SU-DHL-6 (cell line): ENCODE data around the gene NT5DC1.

Experiments
- H2AFZ ChIP-seq: fragments of 200-600 bp; sonication (generic); 2 replicates; pipeline ENCODE4 v1.6.1; 2014; ENCODE audit warnings: low read depth, mild to moderate bottlenecking, moderate library complexity, mixed read lengths, antibody characterized with exemption, low read length; ENCODE audit not compliant: severe bottlenecking
- H3F3A ChIP-seq: fragments of 200-600 bp; shearing (Covaris generic); 2 replicates; pipeline ENCODE4 v1.6.0; 2016; ENCODE audit warnings: antibody characterized with exemption, mild to moderate bottlenecking; ENCODE audit not compliant: insufficient read depth
- H3K27ac ChIP-seq: fragments of 200-600 bp; sonication (generic); 2 replicates; pipeline ENCODE4 v1.5.1; 2016; ENCODE audit warnings: low read depth, mild to moderate bottlenecking, low read length, moderate library complexity, mixed read lengths
- H3K27me3 ChIP-seq: fragments of 200-600 bp; sonication (generic), shearing (Covaris generic); 2 replicates; pipeline ENCODE4 v1.6.0; 2014; ENCODE audit warnings: mild to moderate bottlenecking, low read length
- H3K36me3 ChIP-seq: fragments of 200-600 bp; sonication (generic); 2 replicates; pipeline ENCODE4 v1.6.1; 2014; ENCODE audit warnings: mild to moderate bottlenecking, low read length, mixed read lengths
- H3K4me2 ChIP-seq: fragments of 300-600, 200-600 bp; shearing (Covaris generic), sonication (generic); 2 replicates; pipeline ENCODE4 v1.6.0; 2014; ENCODE audit warnings: low read length, low read depth, mild to moderate bottlenecking; ENCODE audit not compliant: poor library complexity, severe bottlenecking
- H3K4me3 ChIP-seq: fragments of 200-600 bp; sonication (generic); 2 replicates; pipeline ENCODE4 v1.5.1; 2014; ENCODE audit warnings: antibody characterized with exemption, low read length, mild to moderate bottlenecking, mixed read lengths; ENCODE audit not compliant: insufficient read depth, poor library complexity, severe bottlenecking
- H3K79me2 ChIP-seq: fragments of 200-600 bp; sonication (generic); 2 replicates; pipeline ENCODE4 v1.6.1; 2014; ENCODE audit warnings: mild to moderate bottlenecking, low read length, moderate library complexity; ENCODE audit not compliant: insufficient read depth
- H3K9ac ChIP-seq: fragments of 200-600 bp; sonication (generic); 2 replicates; pipeline ENCODE4 v1.7.0; 2014; ENCODE audit warnings: mild to moderate bottlenecking, low read length
- H3K9me2 ChIP-seq: fragments of 200-600 bp; sonication (generic); replicated peaks from 2 replicates; pipeline ENCODE4 v1.6.1; 2014; ENCODE audit warnings: low read length; ENCODE audit not compliant: insufficient read depth
- H3K9me3 ChIP-seq: fragments of 200-600 bp; sonication (generic); 2 replicates; pipeline ENCODE4 v1.6.1; 2014; ENCODE audit warnings: low read length, mixed read lengths; ENCODE audit not compliant: insufficient read depth
- H4K20me1 ChIP-seq: fragments of 200-600 bp; sonication (generic); 2 replicates; pipeline ENCODE4 v1.6.1; 2014; ENCODE audit warnings: low read depth, mild to moderate bottlenecking, antibody characterized with exemption, low read length, moderate library complexity, mixed read lengths
- EZH2phosphoT487 ChIP-seq: fragments of 200-600 bp; sonication (generic), shearing (Covaris generic); conservative IDR thresholded peaks from 2 replicates; pipeline ENCODE4 v1.6.1; 2018; ENCODE audit warnings: mild to moderate bottlenecking, antibody characterized with exemption, low read length, moderate library complexity, mixed read lengths
- TF ChIP-seq, protein P1 (sequence below): fragments of 200-600 bp; sonication (generic); IDR thresholded peaks from one replicate; pipeline ENCODE4 v1.5.1; 2017; ENCODE audit warnings: antibody characterized with exemption, mild to moderate bottlenecking, low read length, moderate library complexity; ENCODE audit not compliant: insufficient read depth, poor library complexity, severe bottlenecking

NT5DC1 gene

DNA sequence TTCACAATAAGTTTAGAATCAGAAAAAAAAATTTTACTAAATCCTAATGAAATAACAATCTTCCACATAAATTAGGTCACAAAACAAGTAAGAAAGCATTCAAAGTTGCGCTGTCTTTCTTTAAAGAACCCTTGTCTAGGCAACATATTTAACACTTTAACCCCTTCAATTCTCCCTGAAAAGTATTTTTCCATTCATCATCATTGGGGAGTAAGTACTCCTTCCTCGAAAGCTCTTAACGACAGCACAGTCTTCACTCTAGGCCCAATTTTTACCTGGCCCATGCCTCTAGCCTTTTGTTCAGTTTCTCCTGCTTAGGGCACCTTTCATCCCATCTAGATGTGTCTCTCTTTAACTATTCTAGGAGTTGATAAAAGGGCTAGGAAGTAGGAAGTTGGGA lies 176.5 kb downstream of the NT5DC1 start:
- Histone ChIP-seq H3K27ac (no peak overlapping the region), H4K20me1 (peaks cover 18% of the 10 kb centered on the region), H3K9ac (peak overlapping the region; percentile 23), H3K4me2 (peak overlapping the region; percentile 78), H3K36me3 (no peaks in the 10 kb centered on the region), H3K4me3 (peak overlapping the region; percentile 36), H3K79me2 (peaks cover 50% of the 10 kb centered on the region), H3F3A (peaks cover 12% of the 10 kb centered on the region), H2AFZ (no peak overlapping the region), H3K27me3 (no peaks in the 10 kb centered on the region), H3K9me2 (no peaks in the 10 kb centered on the region), H3K9me3 (no peaks in the 10 kb centered on the region)
- TF ChIP-seq, protein P1, sequence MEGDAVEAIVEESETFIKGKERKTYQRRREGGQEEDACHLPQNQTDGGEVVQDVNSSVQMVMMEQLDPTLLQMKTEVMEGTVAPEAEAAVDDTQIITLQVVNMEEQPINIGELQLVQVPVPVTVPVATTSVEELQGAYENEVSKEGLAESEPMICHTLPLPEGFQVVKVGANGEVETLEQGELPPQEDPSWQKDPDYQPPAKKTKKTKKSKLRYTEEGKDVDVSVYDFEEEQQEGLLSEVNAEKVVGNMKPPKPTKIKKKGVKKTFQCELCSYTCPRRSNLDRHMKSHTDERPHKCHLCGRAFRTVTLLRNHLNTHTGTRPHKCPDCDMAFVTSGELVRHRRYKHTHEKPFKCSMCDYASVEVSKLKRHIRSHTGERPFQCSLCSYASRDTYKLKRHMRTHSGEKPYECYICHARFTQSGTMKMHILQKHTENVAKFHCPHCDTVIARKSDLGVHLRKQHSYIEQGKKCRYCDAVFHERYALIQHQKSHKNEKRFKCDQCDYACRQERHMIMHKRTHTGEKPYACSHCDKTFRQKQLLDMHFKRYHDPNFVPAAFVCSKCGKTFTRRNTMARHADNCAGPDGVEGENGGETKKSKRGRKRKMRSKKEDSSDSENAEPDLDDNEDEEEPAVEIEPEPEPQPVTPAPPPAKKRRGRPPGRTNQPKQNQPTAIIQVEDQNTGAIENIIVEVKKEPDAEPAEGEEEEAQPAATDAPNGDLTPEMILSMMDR = no peak
- no peak for TF ChIP-seq EZH2phosphoT487

DNA sequence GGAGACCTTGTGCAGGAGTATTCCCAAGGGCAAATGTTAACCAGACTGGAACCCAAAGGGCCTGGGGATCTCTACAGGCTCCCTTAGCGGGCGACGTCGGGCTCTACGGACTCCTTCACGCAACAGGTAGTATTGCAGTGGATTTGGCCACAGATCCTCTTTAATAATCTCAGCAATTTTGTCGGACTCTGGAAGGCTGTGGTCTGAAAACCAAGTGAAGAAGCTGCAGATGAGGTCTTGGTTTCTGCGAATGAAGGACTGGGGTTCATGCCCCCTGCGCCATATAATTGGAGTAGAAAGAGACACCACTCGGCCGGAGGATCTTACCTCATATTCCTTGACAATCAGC lies 177.8 kb downstream of the NT5DC1 start:
- H2AFZ ChIP-seq = no peak overlapping the region
- no peaks in the 10 kb centered on the region for H3K9me3 ChIP-seq
- no peaks in the 10 kb centered on the region for H3K36me3 ChIP-seq
- H4K20me1 ChIP-seq = peaks cover 18% of the 10 kb centered on the region
- peak overlapping the region; percentile 76 for H3K4me3 ChIP-seq
- H3K9me2 ChIP-seq = no peaks in the 10 kb centered on the region
- H3K79me2 ChIP-seq = peaks cover 50% of the 10 kb centered on the region
- H3K9ac ChIP-seq = peak overlapping the region; percentile 77
- no peak overlapping the region for H3K27ac ChIP-seq
- no peaks in the 10 kb centered on the region for H3K27me3 ChIP-seq
- TF ChIP-seq, protein P1 = no peak
- no peak for TF ChIP-seq EZH2phosphoT487
- H3F3A ChIP-seq = peaks cover 7% of the 10 kb centered on the region; the same call in 1 of the 2 replicates
- peak overlapping the region; percentile 78 for H3K4me2 ChIP-seq

DNA sequence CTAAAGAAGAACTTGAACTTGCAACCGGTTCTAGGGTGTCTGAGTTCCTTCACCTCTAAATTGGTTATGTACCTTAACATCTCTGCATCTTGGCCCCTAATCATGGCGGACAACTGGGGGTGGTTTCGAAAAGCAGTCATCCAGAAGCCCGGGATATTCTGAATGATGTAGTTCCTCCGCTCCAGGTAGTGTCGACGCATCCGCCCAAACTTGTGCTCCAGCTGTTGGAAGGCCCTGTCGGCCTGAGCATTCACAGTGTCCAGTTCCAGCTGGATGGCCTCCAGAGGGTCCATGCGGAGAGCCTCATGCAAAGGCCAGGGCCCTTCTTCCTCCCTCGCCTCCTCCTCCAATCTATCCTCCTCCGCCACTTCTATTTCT lies 178.2 kb downstream of the NT5DC1 start:
- no peaks in the 10 kb centered on the region for H3K27me3 ChIP-seq
- H2AFZ ChIP-seq = no peak overlapping the region
- no peaks in the 10 kb centered on the region for H3K9me3 ChIP-seq
- H3K9ac ChIP-seq = peak overlapping the region; percentile 77
- peaks cover 18% of the 10 kb centered on the region for H4K20me1 ChIP-seq
- peak overlapping the region; percentile 78 for H3K4me2 ChIP-seq
- H3K27ac ChIP-seq = peak overlapping the region; percentile 75
- no peaks in the 10 kb centered on the region for H3K36me3 ChIP-seq
- peaks cover 50% of the 10 kb centered on the region for H3K79me2 ChIP-seq
- H3K9me2 ChIP-seq = no peaks in the 10 kb centered on the region
- peak overlapping the region; percentile 76 for H3K4me3 ChIP-seq
- peaks cover 7% of the 10 kb centered on the region; the same call in 1 of the 2 replicates for H3F3A ChIP-seq
- TF ChIP-seq, protein P1 = no peak
- no peak for TF ChIP-seq EZH2phosphoT487
